ENCODE measurements around the gene SPART. TPM values are rescaled to one million over a fixed set of nuclear protein-coding genes. Genes with fewer than 3 reads are reported as not detected.

Gene SPART
- total RNA-seq, 1 experiment from 2014 or later: 0.12 TPM

GRCh38 chr13:36337938-36338641 is 8.1 kb downstream of the SPART start (continued):
- no peak for TF ChIP-seq REST (IDR thresholded peaks at IDR 0.05; ENCODE audit: low read depth)
- no peak for TF ChIP-seq FOSL1 (IDR thresholded peaks at IDR 0.05; ENCODE audit: low read depth)
- no peak for TF ChIP-seq TCF7L2 (IDR thresholded peaks at IDR 0.05; ENCODE audit: borderline replicate concordance, extremely low read depth, insufficient read depth, insufficient read length)
- TF ChIP-seq, protein P1, sequence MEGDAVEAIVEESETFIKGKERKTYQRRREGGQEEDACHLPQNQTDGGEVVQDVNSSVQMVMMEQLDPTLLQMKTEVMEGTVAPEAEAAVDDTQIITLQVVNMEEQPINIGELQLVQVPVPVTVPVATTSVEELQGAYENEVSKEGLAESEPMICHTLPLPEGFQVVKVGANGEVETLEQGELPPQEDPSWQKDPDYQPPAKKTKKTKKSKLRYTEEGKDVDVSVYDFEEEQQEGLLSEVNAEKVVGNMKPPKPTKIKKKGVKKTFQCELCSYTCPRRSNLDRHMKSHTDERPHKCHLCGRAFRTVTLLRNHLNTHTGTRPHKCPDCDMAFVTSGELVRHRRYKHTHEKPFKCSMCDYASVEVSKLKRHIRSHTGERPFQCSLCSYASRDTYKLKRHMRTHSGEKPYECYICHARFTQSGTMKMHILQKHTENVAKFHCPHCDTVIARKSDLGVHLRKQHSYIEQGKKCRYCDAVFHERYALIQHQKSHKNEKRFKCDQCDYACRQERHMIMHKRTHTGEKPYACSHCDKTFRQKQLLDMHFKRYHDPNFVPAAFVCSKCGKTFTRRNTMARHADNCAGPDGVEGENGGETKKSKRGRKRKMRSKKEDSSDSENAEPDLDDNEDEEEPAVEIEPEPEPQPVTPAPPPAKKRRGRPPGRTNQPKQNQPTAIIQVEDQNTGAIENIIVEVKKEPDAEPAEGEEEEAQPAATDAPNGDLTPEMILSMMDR (IDR thresholded peaks at IDR 0.05 in 2 of 3, conservative IDR thresholded peaks at IDR 0.05 in 1 of 3; ENCODE audit: borderline replicate concordance in 1 of 3, insufficient read depth in 1 of 3, low read depth in 2 of 3, low read length in 2 of 3): no peak
- no peak for TF ChIP-seq EGR1 (IDR thresholded peaks at IDR 0.05; ENCODE audit: low read depth)
- TF ChIP-seq SP1 (IDR thresholded peaks at IDR 0.05; ENCODE audit: low read depth): no peak
- no peak for TF ChIP-seq ELF1 (IDR thresholded peaks at IDR 0.05; ENCODE audit: borderline replicate concordance, low read depth)

DNA sequence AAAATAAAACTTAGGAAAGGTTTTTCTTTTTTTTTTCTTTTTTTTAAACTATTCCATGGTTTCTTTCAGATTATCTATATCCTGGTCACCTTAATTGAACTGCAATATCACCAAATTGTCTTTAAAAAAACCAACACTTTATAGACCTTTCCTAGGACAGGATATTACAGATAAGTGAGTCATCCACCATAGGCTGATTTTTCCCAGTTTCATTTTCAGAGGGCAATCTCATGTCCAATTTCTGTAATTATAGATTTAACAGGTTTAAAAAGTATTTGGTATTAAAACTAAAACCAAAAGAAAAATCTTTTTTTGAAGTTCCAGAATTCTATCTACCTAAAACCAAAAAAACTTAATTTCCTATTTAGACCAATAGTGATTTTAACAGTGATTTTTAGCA is 13.2 kb downstream of the SPART start:
- Histone ChIP-seq H3K4me1 (ENCODE audit: control insufficient read depth in 1 of 2, insufficient read depth in 2 of 2, low read length in 2 of 2) (no peaks in the 10 kb centered on the region), H3K9me3 (ENCODE audit: control insufficient read depth in 1 of 2, insufficient read depth in 1 of 2, low read depth in 1 of 2, low read length in 2 of 2) (peaks cover 0 to 32% of the 10 kb centered on the region in 2 experiments; a peak in 1 of 4 replicates), H3K27ac (ENCODE audit: low read depth, low read length) (no peak overlapping the region), H3K9ac (ENCODE audit: low read length) (no peak overlapping the region), H3K4me3 (replicated peaks in 1 of 2; ENCODE audit: low read depth in 1 of 2, low read length in 2 of 2) (no peak overlapping the region), H3K4me2 (ENCODE audit: low read length) (no peak overlapping the region), H3K9me2 (ENCODE audit: insufficient read depth) (no peaks in the 10 kb centered on the region), H3K79me2 (ENCODE audit: insufficient read depth, low read length) (no peaks in the 10 kb centered on the region), H3K36me3 (ENCODE audit: control insufficient read depth in 1 of 2, insufficient read depth in 2 of 2, low read length in 2 of 2) (no peaks in the 10 kb centered on the region), H4K20me1 (ENCODE audit: insufficient read depth) (no peaks in the 10 kb centered on the region), H3K27me3 (ENCODE audit: insufficient read depth, low read length) (no peaks in the 10 kb centered on the region), H2AFZ (ENCODE audit: low read depth, low read length, poor library complexity, severe bottlenecking) (no peak overlapping the region)
- ATAC-seq (no peak), DNase-seq (ENCODE audit: low read depth, low spot score) (no peak)
- ChIA-PET POLR2A (no interaction called here), RAD21 (ENCODE audit: low non-redundant PET in 1 of 2, low total read pairs in 2 of 2, uncharacterized antibody in 2 of 2, unreplicated experiment in 2 of 2) (no interaction called here), CTCF (no interaction called here)
- no TSS peak for BruUV-seq (replicated peaks)
- intact Hi-C loops (cut with micrococcal nuclease): no loop called here
- no peak for TF ChIP-seq RAD21 (IDR thresholded peaks at IDR 0.05; ENCODE audit: low read depth)
- TF ChIP-seq ZFX (IDR thresholded peaks at IDR 0.05): no peak
- TF ChIP-seq MAX (IDR thresholded peaks at IDR 0.05): no peak
- no peak for TF ChIP-seq EZH2 (IDR thresholded peaks at IDR 0.05)
- TF ChIP-seq, protein P1 (IDR thresholded peaks at IDR 0.05 in 2 of 3, conservative IDR thresholded peaks at IDR 0.05 in 1 of 3; ENCODE audit: borderline replicate concordance in 1 of 3, insufficient read depth in 1 of 3, low read depth in 2 of 3, low read length in 2 of 3): no peak
- TF ChIP-seq ZNF274 (IDR thresholded peaks at IDR 0.05; ENCODE audit: low read depth, low read length): no peak
- TF ChIP-seq CEBPB (IDR thresholded peaks at IDR 0.05; ENCODE audit: low read depth): no peak
- TF ChIP-seq FOSL1 (IDR thresholded peaks at IDR 0.05; ENCODE audit: low read depth): no peak
- no peak for TF ChIP-seq POLR2A (IDR thresholded peaks at IDR 0.05; ENCODE audit: borderline replicate concordance, extremely low read depth, insufficient read depth, insufficient read length)
